NCI-H146 treated with DMSO at 0.1 percent for 48 hours (cell line): ENCODE data around the gene CYTL1.

Experiments
- DNase-seq: peaks from one replicate; lab custom pipeline; 2025; ENCODE audit not compliant: unreplicated experiment; lab: John Stamatoyannopoulos, UW

Gene CYTL1

GRCh38 chr4:4971796-4972195, 47.5 kb downstream of the CYTL1 start:
- no peak for DNase-seq

- no peak for DNase-seq
These were observed 50.0 kb downstream of the CYTL1 start for GRCh38 chr4:4969298-4969697.

- DNase-seq = no peak
These were observed 51.0 kb downstream of the CYTL1 start for GRCh38 chr4:4968161-4968725.
